Measurements from ENCODE around the gene CWC27. TPM values are rescaled to one million over a fixed set of nuclear protein-coding genes. Genes with fewer than 3 reads are reported as not detected.

CWC27 gene
- 11.8 and 12.1 TPM in 2 replicates for total RNA-seq

GRCh38 chr5:64768358-64769312 is at the start of gene CWC27, which contains the start of gene SREK1IP1:
Gene CWC27, plus strand, starts transcription at chr5:64768930. Its CDS starts 217 bp downstream, at chr5:64769147.
Gene SREK1IP1, minus strand, starts transcription at chr5:64768691. Its CDS starts 174 bp downstream, at chr5:64768517.

Other genes with a start within 250 kb of the CWC27 start
- gene SHISAL2B, start 78.4 kb upstream of the CWC27 start, total RNA-seq: not detected in 2 replicates
- 11.4 and 11.9 TPM in 2 replicates for gene SREK1IP1, start 239 bp upstream of the CWC27 start, total RNA-seq

Data from placental epithelial cell (primary cell).